Suppressor macrophage (primary cell): ENCODE data around the gene PANX1.
"Not testable (repeated sequence)": the region's sequence is repeated elsewhere in the genome, so short reads cannot be mapped to it uniquely, and the experiment has no call there.

Experiments used
- DNase-seq, 4 experiments: peaks; one replicate each; pipeline ENCODE4 v3.0.0-alpha.2; 2020 to 2022

Gene PANX1

GRCh38 chr11:94150056-94150455, 21.4 kb downstream of the PANX1 start:
- no peak for DNase-seq

DNA sequence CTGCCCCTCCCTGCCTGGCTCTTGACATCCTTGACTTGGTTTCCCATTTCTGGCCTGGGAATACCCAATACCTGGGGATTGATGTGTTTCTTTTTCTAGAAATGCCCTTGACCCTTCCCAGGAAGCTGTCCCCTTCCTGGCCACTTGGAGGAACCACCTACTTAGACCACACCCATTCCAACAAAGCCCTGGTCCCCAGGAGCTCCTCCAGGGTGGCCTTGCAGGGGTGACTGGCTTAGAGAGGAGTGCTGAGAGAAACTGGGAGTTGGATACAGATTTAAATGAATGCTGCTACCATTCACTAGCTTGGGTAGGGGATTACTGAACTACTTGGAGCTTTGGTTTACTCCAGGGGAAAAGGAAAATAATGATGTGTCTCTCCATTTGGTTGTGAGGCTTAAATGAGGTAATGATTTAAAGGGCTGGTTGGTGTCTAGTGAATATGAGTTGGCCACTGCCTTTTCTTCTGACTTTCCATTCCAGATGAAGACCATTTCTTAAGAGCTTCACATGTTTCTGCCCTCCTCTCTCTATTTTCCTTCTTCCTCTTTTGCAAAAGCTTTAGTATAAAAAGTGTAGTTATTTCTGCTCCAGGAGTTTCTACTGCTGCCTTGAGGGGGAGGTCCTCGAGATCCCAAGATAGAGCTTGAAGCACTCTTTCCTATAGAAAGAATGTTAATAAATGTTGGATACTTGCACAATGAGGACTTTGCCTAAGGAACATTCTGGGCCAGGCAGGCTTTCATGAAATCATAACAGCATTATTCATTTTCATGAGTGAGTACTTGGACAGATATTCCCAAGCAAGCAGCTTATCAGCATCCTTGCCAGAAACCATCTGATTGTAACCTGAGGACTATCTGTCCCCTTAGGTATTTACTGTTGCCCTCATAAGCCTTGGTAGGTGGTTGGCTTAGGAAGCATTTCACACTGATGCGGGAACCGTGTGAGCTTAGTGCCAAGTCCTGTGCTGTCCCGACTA, 22.4 kb downstream of the PANX1 start:
- DNase-seq, result peak in 2 of 4 experiments; percentile 53 to 54

DNA sequence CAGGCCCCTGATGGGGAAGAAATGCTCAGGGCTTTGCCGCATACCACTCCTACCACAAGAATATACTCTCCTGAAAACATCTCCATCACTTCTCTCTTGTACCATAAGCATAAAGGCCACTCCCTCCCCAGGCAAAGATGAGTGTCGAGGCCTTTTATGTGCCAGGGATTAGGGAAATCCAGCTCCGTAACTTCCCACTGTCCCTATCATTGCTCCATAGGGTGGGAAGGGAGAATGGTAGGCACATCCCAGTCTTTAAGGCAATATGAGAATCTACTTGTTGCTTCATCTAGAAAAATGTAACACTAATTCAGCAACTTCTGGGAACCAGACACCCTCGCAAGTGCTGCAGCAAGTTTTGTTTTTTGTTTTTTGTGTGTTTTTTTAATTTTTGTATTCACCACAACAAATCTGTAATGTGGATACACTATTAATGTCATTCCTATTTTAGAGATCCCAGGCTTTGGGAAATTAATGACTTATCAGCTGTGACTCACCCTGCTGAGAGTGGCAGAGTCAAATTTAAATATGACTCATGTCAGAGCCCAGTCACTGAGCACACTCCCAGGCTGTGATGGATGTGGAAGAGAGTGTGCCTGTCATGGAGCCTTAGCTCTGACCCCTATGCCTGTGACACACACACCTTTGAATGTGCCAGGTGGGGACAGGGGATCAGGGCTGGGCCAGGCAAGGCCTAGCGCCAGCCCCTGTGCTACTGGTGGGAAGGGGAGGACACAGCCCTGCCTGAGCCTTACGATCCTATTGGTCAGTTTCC, 23.4 kb downstream of the PANX1 start:
- DNase-seq, result peak; percentile 54 to 82 (median 71)

GRCh38 chr11:94152678-94153065, 24.0 kb downstream of the PANX1 start:
- no peak for DNase-seq

GRCh38 chr11:94153320-94153719, 24.7 kb downstream of the PANX1 start:
- no peak for DNase-seq

GRCh38 chr11:94154095-94154856, 25.6 kb downstream of the PANX1 start:
- DNase-seq, result no peak

GRCh38 chr11:94157339-94157738, 28.7 kb downstream of the PANX1 start:
- DNase-seq, result not testable (repeated sequence)

DNA sequence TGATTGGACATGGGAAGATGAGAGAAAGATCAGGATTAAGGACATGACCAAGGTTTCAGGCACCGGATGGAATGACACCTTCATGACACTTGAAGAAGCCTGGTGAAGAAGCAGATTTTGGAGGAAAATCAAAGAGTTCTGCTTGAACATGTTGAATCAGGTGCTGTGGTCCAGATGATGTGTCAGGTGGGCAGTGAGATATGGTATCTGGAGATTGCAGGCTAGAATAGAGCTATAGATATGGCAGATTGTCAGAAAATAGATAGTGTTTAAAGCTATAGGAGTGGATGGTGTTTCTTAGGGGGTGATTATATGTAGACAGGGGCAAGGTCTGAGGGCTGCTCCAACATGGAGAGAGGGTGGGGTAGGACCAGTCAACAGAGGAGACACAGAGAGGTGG, 40.2 kb downstream of the PANX1 start:
- DNase-seq, result no peak

- DNase-seq, result no peak
Observed at GRCh38 chr11:94169516-94169915, 40.9 kb downstream of the PANX1 start.

- no peak for DNase-seq
Observed at GRCh38 chr11:94169930-94170545, 41.4 kb downstream of the PANX1 start.

DNA sequence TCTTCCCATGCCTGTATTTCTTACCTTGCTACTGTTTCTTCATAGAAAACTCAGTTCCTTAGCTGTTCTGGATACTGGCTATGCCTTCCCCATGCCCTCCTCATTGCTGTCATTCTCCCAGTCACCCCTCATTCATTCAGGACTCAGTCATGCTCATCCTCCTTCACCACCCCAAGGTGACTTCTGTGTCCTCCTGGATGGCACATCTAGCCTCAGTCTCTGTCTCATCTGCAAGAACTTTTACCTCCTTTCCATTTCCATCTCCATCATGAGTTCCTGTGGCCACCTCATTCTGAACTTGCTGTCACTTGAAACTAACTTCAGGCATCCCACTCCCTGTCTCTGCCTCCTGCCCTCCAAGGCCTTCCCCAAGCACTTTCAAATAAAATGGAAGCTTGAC, 42.3 kb downstream of the PANX1 start:
- no peak for DNase-seq

DNA sequence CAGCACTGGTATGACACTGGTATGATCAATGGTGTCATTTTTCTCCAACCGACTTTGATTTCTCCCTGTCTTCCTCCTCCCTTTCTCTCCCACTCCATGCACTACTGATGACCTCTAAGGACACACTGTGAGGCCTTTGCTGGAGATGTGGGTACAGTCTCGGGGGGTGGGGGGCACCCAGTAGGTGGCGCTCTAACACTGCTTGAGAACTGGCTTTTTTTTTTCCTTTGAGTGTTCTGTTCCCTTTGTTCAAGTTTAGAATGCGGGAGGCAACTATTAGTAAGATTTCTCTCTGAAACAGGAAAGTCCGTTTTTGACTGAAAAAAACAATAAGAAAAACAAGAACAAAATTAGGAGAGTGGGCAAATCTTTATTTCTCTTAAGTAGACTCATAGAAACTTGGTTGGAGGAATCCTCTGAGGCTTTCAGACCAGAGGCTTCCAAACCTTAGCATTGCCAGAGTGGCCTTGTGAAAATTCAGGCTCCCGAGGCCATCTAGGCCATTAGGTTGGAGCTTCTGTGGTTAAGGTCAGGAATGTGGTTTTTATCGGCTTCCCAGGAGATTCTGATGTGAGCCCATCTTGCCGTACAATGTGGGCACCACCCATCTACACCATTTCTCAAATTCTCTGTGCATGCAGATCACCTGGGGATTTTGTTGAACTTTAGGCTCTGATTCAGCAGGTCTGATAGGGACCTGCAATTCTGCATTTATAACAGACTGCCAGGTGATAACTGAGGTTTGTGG, 43.2 kb downstream of the PANX1 start:
- peak; percentile 54 to 75 (median 68) for DNase-seq

DNA sequence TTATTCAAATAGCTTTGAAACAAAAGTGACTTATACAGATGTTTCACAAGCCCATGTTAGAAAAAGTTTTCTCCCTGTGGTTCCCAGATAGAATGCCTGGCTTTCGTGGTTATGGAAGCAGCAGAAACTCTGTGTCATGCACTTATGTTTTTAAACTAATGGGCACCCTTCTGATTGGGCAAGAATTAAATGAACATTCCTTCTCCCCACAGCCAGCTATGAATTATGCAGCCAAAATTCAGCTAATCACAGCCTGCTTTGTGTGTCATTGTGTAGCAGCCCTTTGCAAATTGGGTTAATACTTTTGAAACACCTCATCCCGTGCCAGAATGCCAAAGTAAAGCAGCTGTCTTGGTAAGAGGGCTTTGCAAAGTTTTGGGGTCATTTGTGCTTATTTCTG, 46.9 kb downstream of the PANX1 start:
- no peak for DNase-seq

DNA sequence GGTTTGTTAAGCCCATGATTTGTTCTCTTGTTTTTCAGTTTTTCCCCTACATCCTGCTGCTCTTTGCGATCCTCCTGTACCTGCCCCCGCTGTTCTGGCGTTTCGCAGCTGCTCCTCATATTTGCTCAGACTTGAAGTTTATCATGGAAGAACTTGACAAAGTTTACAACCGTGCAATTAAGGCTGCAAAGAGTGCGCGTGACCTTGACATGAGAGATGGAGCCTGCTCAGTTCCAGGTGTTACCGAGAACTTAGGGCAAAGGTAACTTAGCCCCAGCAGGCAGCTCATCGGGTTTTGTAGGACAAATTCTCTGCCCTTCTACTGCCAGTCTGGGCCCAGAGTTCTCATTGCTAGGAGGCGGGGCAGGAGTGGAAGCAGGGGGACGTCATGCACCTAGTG, 49.7 kb downstream of the PANX1 start:
- no peak for DNase-seq

- no peak for DNase-seq
Observed at GRCh38 chr11:94179696-94180095, 51.1 kb downstream of the PANX1 start.

- no peak for DNase-seq
Observed at GRCh38 chr11:94181526-94181925, 52.9 kb downstream of the PANX1 start.

GRCh38 chr11:94181943-94182342, 53.3 kb downstream of the PANX1 start:
- DNase-seq, result no peak

GRCh38 chr11:94183251-94183885, 54.7 kb downstream of the PANX1 start:
- DNase-seq, result no peak

DNA sequence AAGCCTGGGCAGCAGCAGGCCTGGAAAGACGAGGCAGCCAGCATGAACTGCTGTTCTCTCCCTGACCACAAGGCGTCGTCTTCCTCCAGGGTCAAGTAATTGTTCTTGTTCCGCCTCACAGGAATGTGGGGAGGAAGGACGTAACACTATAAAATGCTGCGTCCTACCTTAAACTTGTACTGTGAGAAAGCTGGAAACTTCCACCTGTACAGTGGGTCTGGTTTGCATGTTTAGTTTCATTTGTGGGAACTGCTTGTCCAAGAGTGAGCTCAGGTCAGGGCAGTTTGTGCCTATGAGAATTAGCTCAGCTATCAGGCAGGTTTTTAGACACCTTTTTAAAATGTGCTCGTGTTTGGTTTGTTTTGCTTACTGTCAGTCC, 55.2 kb downstream of the PANX1 start:
- peak; percentile 64 to 77 (median 67) for DNase-seq

GRCh38 chr11:94184362-94184761, 55.7 kb downstream of the PANX1 start:
- DNase-seq, result no peak

DNA sequence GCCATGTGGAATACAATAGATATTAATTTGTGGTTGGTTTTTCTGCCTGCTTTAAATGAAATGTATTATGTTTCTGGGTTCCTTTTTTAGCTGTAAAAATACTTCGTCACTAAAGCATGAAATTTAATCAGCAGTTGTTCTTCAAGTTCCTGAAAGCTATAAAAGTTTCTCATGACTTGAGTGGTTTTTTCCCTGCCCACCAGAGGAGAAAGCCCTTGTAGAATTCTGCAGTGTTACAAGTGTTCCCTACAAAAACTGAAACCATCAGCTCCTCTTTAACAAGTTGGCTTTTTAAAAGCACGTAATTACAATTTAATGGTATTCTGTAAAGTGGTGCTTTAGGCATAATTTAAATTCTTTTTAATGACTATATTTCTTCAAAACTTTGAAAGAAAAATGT, 56.2 kb downstream of the PANX1 start:
- DNase-seq, result peak; percentile 26 to 63 (median 48)
